Stimulated activated CD4-positive, alpha-beta T cell treated with anti-CD3 and anti-CD28 coated beads, TNF-alpha, amount 100 ng/mL, for 48 hours (primary cell): ENCODE measurements around the gene RCOR1.

Experiments
- DNase-seq, 3 donors: peaks; one replicate each; pipeline ENCODE4 v3.0.0-alpha.2; 2020; ENCODE audit warnings: low read depth in 3 of 3

Gene RCOR1

DNA sequence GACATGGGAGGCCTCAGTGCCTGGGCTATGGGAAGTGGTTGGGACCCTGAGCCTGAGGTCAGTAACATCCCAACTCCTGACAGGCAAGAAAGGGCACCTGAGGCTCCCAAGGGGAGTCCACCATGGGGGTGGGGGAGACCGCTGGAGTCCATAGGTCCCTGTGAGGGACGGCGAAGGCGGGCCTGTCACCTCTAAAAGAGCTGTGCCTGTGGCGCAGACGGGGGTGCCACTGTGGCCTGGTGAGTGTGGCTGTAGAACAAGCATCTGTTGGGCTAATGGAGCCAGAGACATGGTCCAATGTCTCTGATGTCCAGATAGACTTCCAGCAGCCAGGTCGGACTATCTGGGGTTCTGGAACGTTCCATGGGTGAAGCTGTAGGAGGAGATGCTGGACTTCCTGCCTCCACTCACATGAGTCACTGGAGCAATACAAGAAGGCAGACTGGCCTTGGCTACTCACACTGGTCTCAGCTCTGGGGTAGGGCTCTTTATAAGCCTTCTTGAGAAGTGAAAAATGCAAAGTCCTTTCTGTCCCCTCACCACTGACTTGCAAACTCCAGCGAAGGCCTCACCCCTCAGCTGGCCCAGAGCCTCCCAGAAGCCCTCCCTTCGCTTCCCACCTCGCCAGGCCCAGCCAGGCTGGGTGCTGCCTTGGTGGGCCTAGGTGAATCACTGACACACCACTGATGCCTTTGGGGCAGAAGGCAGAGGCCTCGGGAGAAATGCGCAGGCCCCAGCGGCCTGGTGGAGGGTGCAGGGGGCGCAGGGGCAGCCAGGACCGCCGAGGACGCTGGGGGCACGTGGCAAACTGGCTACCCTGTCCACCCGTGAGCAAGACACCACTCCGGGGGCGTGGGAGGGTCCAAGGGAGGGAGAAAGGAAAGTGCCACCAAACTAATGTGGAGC, 183.7 kb downstream of the RCOR1 start:
- DNase-seq, result no peak

DNA sequence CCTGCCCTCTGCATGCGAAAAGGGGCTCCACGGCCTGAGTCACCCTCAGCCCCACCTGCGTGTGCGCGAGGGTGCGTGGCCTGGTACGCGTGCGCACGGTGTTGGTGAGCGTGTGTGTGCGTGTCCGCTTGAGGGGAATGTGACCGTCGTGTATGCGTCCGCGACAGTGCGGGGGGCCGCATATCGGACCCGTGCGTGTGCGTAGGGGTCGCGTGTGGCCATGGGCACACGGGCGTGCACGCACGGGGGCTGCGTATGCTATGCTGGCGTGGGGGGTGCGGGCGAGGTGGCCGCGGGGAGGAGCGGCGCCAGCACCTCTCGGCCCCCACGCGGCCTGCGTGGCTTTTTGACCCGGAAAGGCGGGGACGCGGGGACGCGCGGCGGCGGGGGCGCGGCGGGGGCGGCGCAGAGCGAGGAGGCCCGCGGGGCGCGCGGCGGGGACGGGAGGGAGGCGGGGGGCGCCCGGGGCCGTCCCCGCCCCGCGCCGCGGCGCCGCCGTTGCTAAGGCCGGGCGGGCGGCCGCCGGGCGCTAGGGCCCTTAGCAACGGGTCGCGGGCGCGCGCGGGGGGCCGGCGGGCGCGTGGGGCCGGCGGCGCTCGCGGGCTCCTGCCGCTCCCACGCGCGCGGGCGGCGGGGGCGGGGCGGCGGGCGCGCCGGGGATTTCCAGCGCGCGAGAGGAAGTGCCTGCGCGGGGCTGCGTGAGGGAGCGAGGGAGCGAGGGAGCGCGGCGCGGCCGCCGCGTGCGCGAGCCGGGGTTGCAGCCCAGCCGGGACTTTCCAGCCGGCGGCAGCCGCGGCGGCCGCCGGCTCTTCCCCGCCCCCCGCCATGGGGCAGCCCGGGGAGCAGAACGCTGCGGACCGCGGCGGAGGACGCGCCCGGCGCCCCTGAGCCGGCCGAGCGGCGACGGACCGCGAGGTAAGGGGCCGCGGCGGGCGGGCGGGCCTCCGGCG, 184.6 kb downstream of the RCOR1 start, which contains the start of gene TRAF3:
Gene TRAF3, plus strand, starts transcription at position 689 of the 950 bp plus-strand sequence. CDS start 92,753 bp downstream, outside the sequence.
- DNase-seq, result peak; percentile 55 to 69 (median 62)

DNA sequence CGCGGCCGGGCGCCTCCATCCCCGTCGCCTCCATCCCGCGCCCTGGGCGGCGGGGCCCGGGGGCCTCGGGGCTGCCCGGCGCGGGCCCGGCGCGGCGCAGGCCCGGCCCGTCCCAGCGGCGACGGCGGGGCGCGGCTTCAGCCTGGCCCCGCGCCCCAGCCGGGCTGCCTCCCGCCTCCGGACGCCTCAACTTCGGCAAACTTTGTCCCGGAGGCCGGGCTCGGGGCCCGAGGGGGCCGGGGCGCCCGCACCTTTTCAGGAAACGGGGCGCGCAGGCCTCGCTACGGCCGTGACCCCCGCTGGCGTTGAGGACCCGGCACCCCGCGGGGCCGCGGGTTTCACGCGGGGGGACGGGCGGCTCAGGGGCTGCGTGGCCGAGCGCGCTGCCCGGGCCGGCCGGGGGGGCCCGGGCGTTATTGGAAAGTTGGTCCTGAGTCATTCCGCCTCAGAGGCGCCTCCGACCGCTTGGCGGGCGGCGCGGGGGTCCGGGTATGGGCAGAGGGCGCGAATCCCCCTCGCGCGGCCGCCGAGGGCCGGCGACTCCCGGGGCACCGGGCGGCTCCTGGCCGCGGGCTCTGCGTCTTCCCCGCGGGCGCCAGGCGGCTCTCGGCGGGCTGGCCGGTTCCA, 185.4 kb downstream of the RCOR1 start:
- DNase-seq, result no peak

- no peak for DNase-seq
Observed at GRCh38 chr14:102778338-102779083, 186.1 kb downstream of the RCOR1 start.

DNA sequence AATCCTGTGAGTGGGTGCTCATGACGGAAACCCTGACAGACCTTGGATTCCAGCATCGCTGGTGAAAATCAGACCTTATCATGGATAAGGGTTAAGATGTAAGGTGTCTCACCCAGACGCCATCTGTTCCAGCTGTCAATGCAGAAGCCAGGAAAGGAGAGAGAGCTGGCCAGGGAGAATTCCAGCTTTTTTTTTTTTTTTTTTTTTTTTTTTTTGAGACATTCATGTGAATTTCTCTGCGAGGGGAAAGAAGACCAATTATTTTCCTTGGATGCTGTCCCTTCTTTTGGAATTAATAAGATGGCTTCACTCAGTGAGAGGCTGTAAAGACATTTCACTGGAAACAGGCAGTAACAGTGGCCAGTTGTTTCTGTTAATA, 186.6 kb downstream of the RCOR1 start:
- no peak for DNase-seq

DNA sequence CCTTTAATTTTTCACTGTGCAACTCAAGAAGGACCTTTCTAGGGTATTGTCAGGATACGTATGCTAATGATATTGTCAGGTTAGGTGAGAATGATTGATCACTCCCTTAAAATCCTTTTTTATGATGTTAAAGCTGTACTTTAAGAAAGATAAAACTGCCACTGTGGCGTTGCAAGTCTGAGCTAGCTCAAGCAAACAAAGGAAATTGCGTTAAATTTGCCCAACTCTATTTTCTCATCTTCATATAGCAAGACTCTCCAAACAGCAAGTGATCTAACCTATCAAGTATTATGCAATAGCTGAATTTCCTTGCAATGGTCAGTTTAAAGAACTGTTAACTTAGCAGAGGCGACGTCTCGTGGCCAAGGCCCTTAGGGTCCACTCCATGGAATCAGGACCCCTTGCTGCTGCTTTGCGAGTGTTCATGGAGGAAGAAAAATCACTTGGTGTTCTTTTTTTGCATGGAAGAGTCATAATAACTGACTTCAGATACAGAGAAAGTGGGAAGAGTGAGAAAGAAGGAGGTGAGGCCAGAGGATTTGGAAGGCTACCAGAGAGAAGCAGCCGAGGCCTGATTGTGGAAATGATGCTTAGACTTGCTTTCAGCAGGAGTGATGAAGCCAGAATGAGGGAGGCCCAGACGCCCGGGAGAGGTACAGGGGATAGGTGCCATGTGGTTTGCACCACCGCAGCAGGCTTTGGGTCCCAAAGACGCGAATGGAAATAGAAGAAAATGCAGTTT, 187.3 kb downstream of the RCOR1 start:
- no peak for DNase-seq
